ENCODE data around the gene TRAPPC12. TPM values are rescaled to one million over a fixed set of nuclear protein-coding genes. Genes with fewer than 3 reads are reported as not detected.
A peak's percentile ranks its signal among the peaks of the same experiment; 100 is the strongest.

The TRAPPC12 gene
- total and polyA plus RNA-seq, 4 donors, result 47.6 to 163 (median 104) TPM

GRCh38 chr2:3420769-3421397, 41.4 kb downstream of the TRAPPC12 start:
- Histone ChIP-seq H3K9me3 (ENCODE audit: control insufficient read depth, low read length) (no peaks in the 10 kb centered on the region), H3K27me3 (ENCODE audit: control insufficient read depth in 1 of 2, insufficient read depth in 2 of 2, low read length in 1 of 2) (no peaks in the 10 kb centered on the region), H3K4me3 (ENCODE audit: low read length in 2 of 2) (no peak overlapping the region), H3K27ac (ENCODE audit: low read depth in 1 of 2, low read length in 2 of 2) (no peak overlapping the region), H3K4me1 (ENCODE audit: control insufficient read depth in 1 of 2, insufficient read depth in 2 of 2, low read length in 2 of 2) (no peaks in the 10 kb centered on the region), H3K36me3 (ENCODE audit: control insufficient read depth in 1 of 2, insufficient read depth in 2 of 2, low read length in 1 of 2) (peaks cover 0 to 8% of the 10 kb centered on the region in 2 donors)
- intact Hi-C loops (cut with DNase I), result loop anchor here (5.0 kb wide), 2 partner anchors 41 to 231 kb away; no protein-coding TSS in a partner anchor
- DNase-seq (no peak), ATAC-seq (ENCODE audit: low FRiP score) (no peak)
- 82 to 83% methylated on average over 14 of the region's 14 CpGs for WGBS, 2 donors

GRCh38 chr2:3421580-3421979, 42.1 kb downstream of the TRAPPC12 start:
- ATAC-seq (ENCODE audit: low FRiP score) (no peak), DNase-seq (no peak)
- H3K4me3 ChIP-seq (ENCODE audit: low read length in 2 of 2), result no peak overlapping the region
- intact Hi-C loops (cut with DNase I), result loop anchor here (5.0 kb wide), 2 partner anchors 41 to 231 kb away; no protein-coding TSS in a partner anchor
- no peaks in the 10 kb centered on the region for H3K9me3 ChIP-seq (ENCODE audit: control insufficient read depth, low read length)
- no peaks in the 10 kb centered on the region for H3K4me1 ChIP-seq (ENCODE audit: control insufficient read depth in 1 of 2, insufficient read depth in 2 of 2, low read length in 2 of 2)
- no peak overlapping the region for H3K27ac ChIP-seq (ENCODE audit: low read depth in 1 of 2, low read length in 2 of 2)
- peaks cover 0 to 10% of the 10 kb centered on the region in 2 donors for H3K36me3 ChIP-seq (ENCODE audit: control insufficient read depth in 1 of 2, insufficient read depth in 2 of 2, low read length in 1 of 2)
- WGBS, 2 donors, result 83 to 85% methylated on average over 19 of the region's 19 CpGs
- H3K27me3 ChIP-seq (ENCODE audit: control insufficient read depth in 1 of 2, insufficient read depth in 2 of 2, low read length in 1 of 2), result no peaks in the 10 kb centered on the region

GRCh38 chr2:3422161-3422779, 42.8 kb downstream of the TRAPPC12 start:
- intact Hi-C loops (cut with DNase I), result loop anchor here (5.0 kb wide), 2 partner anchors 40 to 230 kb away; no protein-coding TSS in a partner anchor

GRCh38 chr2:3423492-3424170, 44.1 kb downstream of the TRAPPC12 start:
- H3K4me1 ChIP-seq (ENCODE audit: control insufficient read depth in 1 of 2, insufficient read depth in 2 of 2, low read length in 2 of 2), result no peaks in the 10 kb centered on the region
- no peak overlapping the region for H3K4me3 ChIP-seq (ENCODE audit: low read length in 2 of 2)
- DNase-seq (peak; percentile 70 to 91), ATAC-seq (ENCODE audit: low FRiP score) (peak; percentile 75)
- no peaks in the 10 kb centered on the region for H3K9me3 ChIP-seq (ENCODE audit: control insufficient read depth, low read length)
- H3K27me3 ChIP-seq (ENCODE audit: control insufficient read depth in 1 of 2, insufficient read depth in 2 of 2, low read length in 1 of 2), result no peaks in the 10 kb centered on the region
- intact Hi-C loops (cut with DNase I), result loop anchor here (2.0 to 5.0 kb wide), 3 partner anchors 39 to 229 kb away; no protein-coding TSS in a partner anchor
- H3K36me3 ChIP-seq (ENCODE audit: control insufficient read depth in 1 of 2, insufficient read depth in 2 of 2, low read length in 1 of 2), result peaks cover 0 to 8% of the 10 kb centered on the region in 2 donors
- 59% methylated on average over 19 of the region's 19 CpGs for WGBS, 2 donors
- no peak overlapping the region for H3K27ac ChIP-seq (ENCODE audit: low read depth in 1 of 2, low read length in 2 of 2)

More at GRCh38 chr2:3422161-3422779, 42.8 kb downstream of the TRAPPC12 start:
- H3K27me3 ChIP-seq (ENCODE audit: control insufficient read depth in 1 of 2, insufficient read depth in 2 of 2, low read length in 1 of 2), result no peaks in the 10 kb centered on the region
- H3K4me1 ChIP-seq (ENCODE audit: control insufficient read depth in 1 of 2, insufficient read depth in 2 of 2, low read length in 2 of 2), result no peaks in the 10 kb centered on the region
- no peak overlapping the region for H3K27ac ChIP-seq (ENCODE audit: low read depth in 1 of 2, low read length in 2 of 2)
- H3K4me3 ChIP-seq (ENCODE audit: low read length in 2 of 2), result no peak overlapping the region
- 79 to 82% methylated on average over 16 of the region's 16 CpGs for WGBS, 2 donors
- DNase-seq (no peak), ATAC-seq (ENCODE audit: low FRiP score) (no peak)
- H3K36me3 ChIP-seq (ENCODE audit: control insufficient read depth in 1 of 2, insufficient read depth in 2 of 2, low read length in 1 of 2), result peaks cover 0 to 10% of the 10 kb centered on the region in 2 donors
- no peaks in the 10 kb centered on the region for H3K9me3 ChIP-seq (ENCODE audit: control insufficient read depth, low read length)

- H3K9me3 ChIP-seq (ENCODE audit: control insufficient read depth, low read length), result no peaks in the 10 kb centered on the region
- no peak overlapping the region for H3K4me3 ChIP-seq (ENCODE audit: low read length in 2 of 2)
- H3K27ac ChIP-seq (ENCODE audit: low read depth in 1 of 2, low read length in 2 of 2), result no peak overlapping the region
- no peaks in the 10 kb centered on the region for H3K4me1 ChIP-seq (ENCODE audit: control insufficient read depth in 1 of 2, insufficient read depth in 2 of 2, low read length in 2 of 2)
- 88 to 93% methylated on average over 9 of the region's 9 CpGs for WGBS, 2 donors
- intact Hi-C loops (cut with DNase I), result loop anchor here (2.0 to 5.0 kb wide), 3 partner anchors 38 to 228 kb away; no protein-coding TSS in a partner anchor
- H3K27me3 ChIP-seq (ENCODE audit: control insufficient read depth in 1 of 2, insufficient read depth in 2 of 2, low read length in 1 of 2), result no peaks in the 10 kb centered on the region
- no peak for ATAC-seq (ENCODE audit: low FRiP score)
- peaks cover 0 to 8% of the 10 kb centered on the region in 2 donors for H3K36me3 ChIP-seq (ENCODE audit: control insufficient read depth in 1 of 2, insufficient read depth in 2 of 2, low read length in 1 of 2)
- DNase-seq, result no peak
Observed at GRCh38 chr2:3424171-3424795, 44.8 kb downstream of the TRAPPC12 start.

- Histone ChIP-seq H3K36me3 (ENCODE audit: control insufficient read depth in 1 of 2, insufficient read depth in 2 of 2, low read length in 1 of 2) (peaks cover 0 to 8% of the 10 kb centered on the region in 2 donors), H3K4me3 (ENCODE audit: low read length in 2 of 2) (no peak overlapping the region), H3K9me3 (ENCODE audit: control insufficient read depth, low read length) (no peaks in the 10 kb centered on the region), H3K27ac (ENCODE audit: low read depth in 1 of 2, low read length in 2 of 2) (no peak overlapping the region), H3K4me1 (ENCODE audit: control insufficient read depth in 1 of 2, insufficient read depth in 2 of 2, low read length in 2 of 2) (no peaks in the 10 kb centered on the region), H3K27me3 (ENCODE audit: control insufficient read depth in 1 of 2, insufficient read depth in 2 of 2, low read length in 1 of 2) (no peaks in the 10 kb centered on the region)
- ATAC-seq (ENCODE audit: low FRiP score), result no peak
- DNase-seq, result no peak
- intact Hi-C loops (cut with DNase I), result no loop called here
- 93 to 94% methylated on average over 14 of the region's 14 CpGs for WGBS, 2 donors
Observed at GRCh38 chr2:3426615-3427014, 47.1 kb downstream of the TRAPPC12 start.

- ATAC-seq (ENCODE audit: low FRiP score) (no peak), DNase-seq (no peak)
- Histone ChIP-seq H3K27ac (ENCODE audit: low read depth in 1 of 2, low read length in 2 of 2) (no peak overlapping the region), H3K36me3 (ENCODE audit: control insufficient read depth in 1 of 2, insufficient read depth in 2 of 2, low read length in 1 of 2) (peaks cover 0 to 8% of the 10 kb centered on the region in 2 donors), H3K9me3 (ENCODE audit: control insufficient read depth, low read length) (no peaks in the 10 kb centered on the region), H3K4me3 (ENCODE audit: low read length in 2 of 2) (no peak overlapping the region), H3K4me1 (ENCODE audit: control insufficient read depth in 1 of 2, insufficient read depth in 2 of 2, low read length in 2 of 2) (no peaks in the 10 kb centered on the region), H3K27me3 (ENCODE audit: control insufficient read depth in 1 of 2, insufficient read depth in 2 of 2, low read length in 1 of 2) (no peaks in the 10 kb centered on the region)
- WGBS, 2 donors, result 84 to 87% methylated on average over 6 of the region's 6 CpGs
- intact Hi-C loops (cut with DNase I), result no loop called here
Observed at GRCh38 chr2:3427272-3427671, 47.8 kb downstream of the TRAPPC12 start.

- no peak overlapping the region for H3K4me3 ChIP-seq (ENCODE audit: low read length in 2 of 2)
- DNase-seq (no peak), ATAC-seq (ENCODE audit: low FRiP score) (no peak)
- H3K9me3 ChIP-seq (ENCODE audit: control insufficient read depth, low read length), result no peaks in the 10 kb centered on the region
- no peaks in the 10 kb centered on the region for H3K4me1 ChIP-seq (ENCODE audit: control insufficient read depth in 1 of 2, insufficient read depth in 2 of 2, low read length in 2 of 2)
- 91 to 92% methylated on average over 10 of the region's 10 CpGs for WGBS, 2 donors
- no peaks in the 10 kb centered on the region for H3K27me3 ChIP-seq (ENCODE audit: control insufficient read depth in 1 of 2, insufficient read depth in 2 of 2, low read length in 1 of 2)
- H3K27ac ChIP-seq (ENCODE audit: low read depth in 1 of 2, low read length in 2 of 2), result no peak overlapping the region
- intact Hi-C loops (cut with DNase I), result no loop called here
- peaks cover 0 to 4% of the 10 kb centered on the region in 2 donors for H3K36me3 ChIP-seq (ENCODE audit: control insufficient read depth in 1 of 2, insufficient read depth in 2 of 2, low read length in 1 of 2)
Observed at GRCh38 chr2:3428577-3428976, 49.1 kb downstream of the TRAPPC12 start.

Measured in aorta (tissue), 5 donors.